ENCODE data around the gene BEGAIN. TPM values are rescaled to one million over a fixed set of nuclear protein-coding genes. Genes with fewer than 3 reads are reported as not detected.

Gene BEGAIN
- total and polyA plus RNA-seq, 2 of the 8 experiments (the other 6 are each of a cell fraction or from before 2014, with no cell fraction given): 2.9 to 3.0 TPM

DNA sequence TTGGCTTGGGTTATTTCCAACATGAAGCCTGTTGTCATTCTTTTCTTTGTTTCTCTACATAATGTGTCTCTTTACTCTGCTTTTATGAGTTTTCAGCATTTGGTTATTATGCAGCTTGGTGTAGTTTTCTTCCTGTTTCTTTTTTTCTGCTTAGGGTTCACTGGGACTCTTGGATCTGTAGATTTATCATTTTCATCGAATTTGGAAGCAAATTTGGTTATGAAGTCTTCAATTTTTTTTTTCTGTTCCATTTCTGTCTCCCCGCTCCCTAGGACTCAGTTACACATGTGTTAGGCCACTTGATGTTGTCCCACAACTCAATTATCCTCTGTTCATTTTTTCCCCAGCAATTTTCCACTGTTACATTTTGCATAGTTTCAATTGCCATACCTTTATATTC is 13.8 kb upstream of the BEGAIN start:
- H3K36me3 ChIP-seq (ENCODE audit: control insufficient read depth in 2 of 4, insufficient read depth in 4 of 4, low read length in 3 of 4): no peaks in the 10 kb centered on the region
- H4K91ac ChIP-seq (replicated peaks; ENCODE audit: insufficient read length, low read length): no peak overlapping the region
- H2BK5ac ChIP-seq (ENCODE audit: low read depth, low read length): no peak overlapping the region
- H3K27me3 ChIP-seq (replicated peaks in 1 of 4; ENCODE audit: control insufficient read depth in 3 of 4, extremely low read depth in 1 of 4, insufficient read depth in 3 of 4, low read length in 3 of 4): no peaks in the 10 kb centered on the region
- no peak overlapping the region for H3K14ac ChIP-seq (ENCODE audit: insufficient read length)
- H2BK120ac ChIP-seq (replicated peaks; ENCODE audit: low read depth, low read length): no peak overlapping the region
- no peak overlapping the region for H2BK20ac ChIP-seq (ENCODE audit: low read length)
- ChIA-PET CTCF (ENCODE audit: partially characterized antibody) (interaction anchor here (1.7 kb wide), 1 partner anchor 42 kb away, joined by 4 read pairs; no protein-coding TSS in a partner anchor), POLR2A (ENCODE audit: partially characterized antibody) (no interaction called here)
- no peak overlapping the region for H3K23ac ChIP-seq (ENCODE audit: insufficient read length)
- peaks cover 2% of the 10 kb centered on the region; the same call in 1 of the 2 replicates for H3K23me2 ChIP-seq (ENCODE audit: low read depth, low read length)
- no peaks in the 10 kb centered on the region for H3K79me2 ChIP-seq (ENCODE audit: control insufficient read depth in 1 of 2, insufficient read depth in 2 of 2, low read length in 2 of 2)
- no peaks in the 10 kb centered on the region for H3K9me3 ChIP-seq (ENCODE audit: insufficient read depth in 2 of 2, low read depth in 1 of 2, low read length in 1 of 2)
- no peak overlapping the region for H4K8ac ChIP-seq (ENCODE audit: extremely low read depth, insufficient read depth, low read length)
- no peak overlapping the region for H3K4ac ChIP-seq (replicated peaks; ENCODE audit: insufficient read length, low read depth, low read length)
- no peak overlapping the region for H3K4me2 ChIP-seq (ENCODE audit: insufficient read depth in 1 of 2, low read depth in 2 of 2, low read length in 2 of 2)
- no peaks in the 10 kb centered on the region for H3K4me1 ChIP-seq (replicated peaks in 1 of 4; ENCODE audit: control insufficient read depth in 3 of 4, insufficient read depth in 4 of 4, low read length in 3 of 4)
- H2AFZ ChIP-seq (ENCODE audit: low read length): no peak overlapping the region
- H3K79me1 ChIP-seq (ENCODE audit: low read depth, low read length): no peaks in the 10 kb centered on the region
- H2AK5ac ChIP-seq (ENCODE audit: low read depth, low read length): no peak overlapping the region
- no peak overlapping the region for H2BK12ac ChIP-seq (ENCODE audit: low read depth, low read length)
- H4K20me1 ChIP-seq (replicated peaks in 1 of 2; ENCODE audit: control insufficient read depth in 1 of 2, insufficient read depth in 2 of 2, low read length in 2 of 2): no peaks in the 10 kb centered on the region
- H4K5ac ChIP-seq (ENCODE audit: insufficient read length, low read depth, low read length): no peak overlapping the region
- no peak overlapping the region for H2BK15ac ChIP-seq (ENCODE audit: low read length)
- no peak overlapping the region for H3K56ac ChIP-seq (replicated peaks; ENCODE audit: insufficient read length, low read depth, low read length)
- H3K27ac ChIP-seq (ENCODE audit: low read depth, low read length): no peak overlapping the region
- H3K4me3 ChIP-seq (ENCODE audit: extremely low read depth in 1 of 4, insufficient read depth in 2 of 4, low read depth in 3 of 4, low read length in 4 of 4): no peak overlapping the region
- no peak overlapping the region for H3K9ac ChIP-seq (replicated peaks in 1 of 4; ENCODE audit: extremely low read depth in 1 of 4, low read depth in 3 of 4, low read length in 3 of 4)
- no peak for TF ChIP-seq POU5F1 (IDR thresholded peaks at IDR 0.05; ENCODE audit: low read depth, low read length)
- TF ChIP-seq TEAD4 (IDR thresholded peaks at IDR 0.05; ENCODE audit: low read depth, low read length): no peak
- no peak for TF ChIP-seq NANOG (IDR thresholded peaks at IDR 0.05; ENCODE audit: insufficient read depth, low read depth, low read length, poor library complexity, severe bottlenecking)
- TF ChIP-seq RBBP5 (IDR thresholded peaks at IDR 0.05; ENCODE audit: borderline replicate concordance, low read depth, low read length): no peak
- TF ChIP-seq YY1 (IDR thresholded peaks at IDR 0.05; ENCODE audit: low read depth, low read length): no peak
- no peak for TF ChIP-seq ASH2L (IDR thresholded peaks at IDR 0.05; ENCODE audit: low read length)
- no peak for DNase-seq (ENCODE audit: low read depth in 1 of 2, low spot score in 2 of 2)
- 73% methylated on average over 2 of the region's 2 CpGs; no CpG with 5 or more reads in 1 of the 2 experiments for WGBS, 2 experiments (ENCODE audit: extremely low coverage in 1 of 2, insufficient coverage in 1 of 2, insufficient read length in 1 of 2, insufficient replicate concordance in 2 of 2, low coverage in 1 of 2, low lambda C conversion rate in 2 of 2, missing lambda C conversion rate in 1 of 2)
- H3K18ac ChIP-seq (ENCODE audit: extremely low read depth, low read length): no peak overlapping the region
- no peak for FAIRE-seq

Measured in H1 (cell line).